ENCODE data around the gene VGLL4.

The VGLL4 gene

GRCh38 chr3:11563159-11563864, 80.4 kb downstream of the VGLL4 start:
- no peak for DNase-seq

- DNase-seq = no peak
Measured at GRCh38 chr3:11562277-11562881, 81.3 kb downstream of the VGLL4 start.

- DNase-seq = no peak
Measured at GRCh38 chr3:11560746-11561145, 83.0 kb downstream of the VGLL4 start.

- DNase-seq = no peak
Measured at GRCh38 chr3:11559816-11560633, 83.7 kb downstream of the VGLL4 start.

- no peak for DNase-seq
Measured at GRCh38 chr3:11558918-11559815, 84.5 kb downstream of the VGLL4 start.

- no peak for DNase-seq
Measured at GRCh38 chr3:11558411-11558903, 85.3 kb downstream of the VGLL4 start.

- no peak for DNase-seq
Measured at GRCh38 chr3:11558002-11558401, 85.7 kb downstream of the VGLL4 start.

GRCh38 chr3:11556851-11557644, 86.7 kb downstream of the VGLL4 start:
- no peak for DNase-seq

GRCh38 chr3:11555881-11556633, 87.7 kb downstream of the VGLL4 start:
- no peak for DNase-seq

- no peak for DNase-seq
Measured at GRCh38 chr3:11555211-11555782, 88.4 kb downstream of the VGLL4 start.

GRCh38 chr3:11554666-11555065, 89.0 kb downstream of the VGLL4 start:
- no peak for DNase-seq

GRCh38 chr3:11554236-11554610, 89.5 kb downstream of the VGLL4 start:
- DNase-seq = no peak

GRCh38 chr3:11553436-11554235, 90.1 kb downstream of the VGLL4 start:
- no peak for DNase-seq

GRCh38 chr3:11552289-11553264, 91.1 kb downstream of the VGLL4 start:
- no peak for DNase-seq

- no peak for DNase-seq
Measured at GRCh38 chr3:11551036-11551435, 92.7 kb downstream of the VGLL4 start.

- DNase-seq = no peak
Measured at GRCh38 chr3:11549580-11550140, 94.1 kb downstream of the VGLL4 start.

- DNase-seq = no peak
Measured at GRCh38 chr3:11548721-11549131, 95.0 kb downstream of the VGLL4 start.

GRCh38 chr3:11547498-11547897, 96.2 kb downstream of the VGLL4 start:
- no peak for DNase-seq

Measured in stimulated activated naive CD4-positive, alpha-beta T cell (primary cell).